Hepatocyte (in vitro differentiated cells): ENCODE results near the gene ADGRL3. TPM values are rescaled to one million over a fixed set of nuclear protein-coding genes. Genes with fewer than 3 reads are reported as not detected.
A peak's percentile ranks its signal among the peaks of the same experiment; 100 is the strongest.

Source experiments
- DNase-seq: peaks from one replicate; pipeline ENCODE4 v3.0.0-alpha.2; 2016; ENCODE audit warnings: low spot score
- H2AFZ ChIP-seq: fragments of 200-600 bp; sonication (generic); 2 replicates; pipeline ENCODE4 v1.6.0; 2016; ENCODE audit warnings: antibody characterized with exemption, mild to moderate bottlenecking
- H3K27ac ChIP-seq: fragments of 200-600 bp; sonication (generic); 2 replicates; pipeline ENCODE4 v1.5.1; 2016; ENCODE audit warnings: mild to moderate bottlenecking
- H3K27me3 ChIP-seq: fragments of 200-600 bp; sonication (generic); 2 replicates; pipeline ENCODE4 v1.6.1; 2016
- H3K36me3 ChIP-seq: fragments of 200-600 bp; sonication (generic); replicated peaks from 2 replicates; pipeline ENCODE4 v1.5.1; 2016; ENCODE audit warnings: low read depth; ENCODE audit not compliant: insufficient read depth
- H3K4me1 ChIP-seq: fragments of 200-600 bp; sonication (generic); 2 replicates; pipeline ENCODE4 v1.5.1; 2016; ENCODE audit warnings: mild to moderate bottlenecking, moderate library complexity; ENCODE audit not compliant: insufficient read depth
- H3K4me2 ChIP-seq: fragments of 200-600 bp; sonication (generic); 2 replicates; pipeline ENCODE4 v1.6.0; 2016
- H3K4me3 ChIP-seq: fragments of 200-600 bp; sonication (generic); 2 replicates; pipeline ENCODE4 v1.5.1; 2016; ENCODE audit warnings: mild to moderate bottlenecking
- H3K79me2 ChIP-seq: fragments of 200-600 bp; sonication (generic); 2 replicates; pipeline ENCODE4 v1.6.0; 2017; ENCODE audit warnings: mild to moderate bottlenecking
- H3K9me2 ChIP-seq: fragments of 200-600 bp; sonication (generic); replicated peaks from 2 replicates; pipeline ENCODE4 v1.6.0; 2017; ENCODE audit warnings: mild to moderate bottlenecking; ENCODE audit not compliant: insufficient read depth
- H3K9me3 ChIP-seq: fragments of 200-600 bp; sonication (generic); 2 replicates; pipeline ENCODE4 v1.5.1; 2016; ENCODE audit warnings: low read depth, mild to moderate bottlenecking
- H4K20me1 ChIP-seq: fragments of 200-600 bp; sonication (generic); 2 replicates; pipeline ENCODE4 v1.6.0; 2016; ENCODE audit warnings: mild to moderate bottlenecking; ENCODE audit not compliant: insufficient read depth, poor library complexity, severe bottlenecking
- CTCF ChIP-seq: fragments of 200-600 bp; sonication (generic); IDR thresholded peaks from 2 replicates; pipeline ENCODE4 v1.5.1; 2016; ENCODE audit warnings: antibody characterized with exemption, mild to moderate bottlenecking; ENCODE audit not compliant: poor library complexity
- EZH2 ChIP-seq: fragments of 200-600 bp; sonication (generic); IDR thresholded peaks from 2 replicates; pipeline ENCODE4 v1.6.1; 2016; ENCODE audit warnings: antibody characterized with exemption, mild to moderate bottlenecking, borderline replicate concordance
- EZH2phosphoT487 ChIP-seq: fragments of 200-600 bp; sonication (generic); IDR thresholded peaks from one replicate; pipeline ENCODE4 v1.6.1; 2018; ENCODE audit warnings: antibody characterized with exemption, mild to moderate bottlenecking, low read depth, moderate library complexity; ENCODE audit not compliant: unreplicated experiment, severe bottlenecking
- WGBS: methylation state at CpG from one replicate; pipeline ENCODE4 v1.1.6; 2016; ENCODE audit warnings: low lambda C conversion rate; ENCODE audit errors: missing lambda C conversion rate; 5-methylcytosine and 5-hydroxymethylcytosine counted together
- polyA plus RNA-seq: library from polyadenylated mRNA; unstranded; fragments of >200 nt; fragmentation: Nextera tagmentation; extraction: Ambion mirVana; gene quantifications from 2 replicates; pipeline ENCODE4 v1.2.1, GENCODE V29; 2016
- total RNA-seq: library from RNA; depleted of rRNA; stranded (reverse); fragments of >200 nt; gene quantifications from 2 replicates; pipeline ENCODE4 v1.2.3, GENCODE V29; 2014

Gene ADGRL3
- total and polyA plus RNA-seq, 2 experiments from 2014 or later, result 4.4 to 21.2 TPM

- H3K79me2 ChIP-seq, result no peaks in the 10 kb centered on the region
- H4K20me1 ChIP-seq, result no peaks in the 10 kb centered on the region
- no peaks in the 10 kb centered on the region for H3K9me3 ChIP-seq
- WGBS, result 76% methylated on average over 2 of the region's 2 CpGs
- no peaks in the 10 kb centered on the region for H3K27me3 ChIP-seq
- peak overlapping the region; percentile 73 for H3K27ac ChIP-seq
- no peak overlapping the region for H2AFZ ChIP-seq
- H3K4me3 ChIP-seq, result no peak overlapping the region
- no peaks in the 10 kb centered on the region for H3K36me3 ChIP-seq
- no peak for TF ChIP-seq CTCF
- no peak for TF ChIP-seq EZH2phosphoT487
- TF ChIP-seq EZH2, result no peak
- no peaks in the 10 kb centered on the region for H3K9me2 ChIP-seq
- no peak overlapping the region for H3K4me2 ChIP-seq
- no peak for DNase-seq
- peaks cover 19% of the 10 kb centered on the region for H3K4me1 ChIP-seq
These were observed 243.8 kb downstream of the ADGRL3 start for GRCh38 chr4:61443813-61444510.

- no peak overlapping the region for H2AFZ ChIP-seq
- H3K4me3 ChIP-seq, result no peak overlapping the region
- H4K20me1 ChIP-seq, result no peaks in the 10 kb centered on the region
- peak overlapping the region; percentile 73 for H3K27ac ChIP-seq
- no peaks in the 10 kb centered on the region for H3K9me3 ChIP-seq
- 78% methylated on average over 2 of the region's 2 CpGs for WGBS
- no peaks in the 10 kb centered on the region for H3K79me2 ChIP-seq
- DNase-seq, result peak; percentile 22
- TF ChIP-seq EZH2 (no peak), EZH2phosphoT487 (no peak), CTCF (no peak)
- H3K27me3 ChIP-seq, result no peaks in the 10 kb centered on the region
- peak overlapping the region; percentile 8 for H3K4me2 ChIP-seq
- no peaks in the 10 kb centered on the region for H3K36me3 ChIP-seq
- H3K4me1 ChIP-seq, result peaks cover 19% of the 10 kb centered on the region
- no peaks in the 10 kb centered on the region for H3K9me2 ChIP-seq
These were observed 245.4 kb downstream of the ADGRL3 start for GRCh38 chr4:61445374-61446063.

DNA sequence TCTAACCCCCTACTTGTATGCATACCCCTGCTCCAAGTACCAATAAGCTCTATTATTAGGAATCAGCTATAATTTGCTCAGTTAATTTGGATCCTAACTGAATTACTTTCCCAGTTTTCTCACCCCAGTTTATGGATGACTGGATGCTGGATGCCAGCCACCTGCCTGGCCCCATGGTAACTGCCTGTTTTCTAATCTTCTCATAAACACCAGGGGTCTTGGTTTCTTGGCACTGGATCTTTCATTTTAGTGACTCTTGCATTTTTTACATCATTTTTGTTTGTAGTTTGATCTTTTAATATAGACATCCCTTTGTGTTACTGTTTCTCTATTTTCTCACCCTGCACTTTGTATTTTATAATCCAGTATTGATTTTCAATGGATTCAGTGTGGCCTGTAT is 246.8 kb downstream of the ADGRL3 start:
- DNase-seq, result no peak

More for the DNA sequence above, 246.8 kb downstream of the ADGRL3 start:
- no peaks in the 10 kb centered on the region for H3K9me3 ChIP-seq
- H3K9me2 ChIP-seq, result no peaks in the 10 kb centered on the region
- H2AFZ ChIP-seq, result no peak overlapping the region
- H3K4me1 ChIP-seq, result peaks cover 19% of the 10 kb centered on the region
- no peaks in the 10 kb centered on the region for H3K79me2 ChIP-seq
- no peaks in the 10 kb centered on the region for H4K20me1 ChIP-seq
- H3K27me3 ChIP-seq, result no peaks in the 10 kb centered on the region
- no peak overlapping the region for H3K4me3 ChIP-seq
- H3K36me3 ChIP-seq, result no peaks in the 10 kb centered on the region
- H3K4me2 ChIP-seq, result no peak overlapping the region
- TF ChIP-seq EZH2 (no peak), CTCF (no peak), EZH2phosphoT487 (no peak)
- H3K27ac ChIP-seq, result no peak overlapping the region
